GM12872 (cell line): ENCODE data around the gene FTCD.

ENCODE experiments used
- TF ChIP-seq, protein P1 (sequence below): IDR thresholded peaks from 3 replicates; pipeline ENCODE4 v1.5.1; 2011; ENCODE audit warnings: low read depth, mild to moderate bottlenecking, low read length, moderate library complexity; ENCODE audit not compliant: insufficient read depth

The FTCD gene

GRCh38 chr21:46114963-46115362, 40.4 kb downstream of the FTCD start:
- TF ChIP-seq, protein P1, sequence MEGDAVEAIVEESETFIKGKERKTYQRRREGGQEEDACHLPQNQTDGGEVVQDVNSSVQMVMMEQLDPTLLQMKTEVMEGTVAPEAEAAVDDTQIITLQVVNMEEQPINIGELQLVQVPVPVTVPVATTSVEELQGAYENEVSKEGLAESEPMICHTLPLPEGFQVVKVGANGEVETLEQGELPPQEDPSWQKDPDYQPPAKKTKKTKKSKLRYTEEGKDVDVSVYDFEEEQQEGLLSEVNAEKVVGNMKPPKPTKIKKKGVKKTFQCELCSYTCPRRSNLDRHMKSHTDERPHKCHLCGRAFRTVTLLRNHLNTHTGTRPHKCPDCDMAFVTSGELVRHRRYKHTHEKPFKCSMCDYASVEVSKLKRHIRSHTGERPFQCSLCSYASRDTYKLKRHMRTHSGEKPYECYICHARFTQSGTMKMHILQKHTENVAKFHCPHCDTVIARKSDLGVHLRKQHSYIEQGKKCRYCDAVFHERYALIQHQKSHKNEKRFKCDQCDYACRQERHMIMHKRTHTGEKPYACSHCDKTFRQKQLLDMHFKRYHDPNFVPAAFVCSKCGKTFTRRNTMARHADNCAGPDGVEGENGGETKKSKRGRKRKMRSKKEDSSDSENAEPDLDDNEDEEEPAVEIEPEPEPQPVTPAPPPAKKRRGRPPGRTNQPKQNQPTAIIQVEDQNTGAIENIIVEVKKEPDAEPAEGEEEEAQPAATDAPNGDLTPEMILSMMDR = no peak

- TF ChIP-seq, protein P1 = no peak
Observed at GRCh38 chr21:46113497-46114176, 41.7 kb downstream of the FTCD start.

DNA sequence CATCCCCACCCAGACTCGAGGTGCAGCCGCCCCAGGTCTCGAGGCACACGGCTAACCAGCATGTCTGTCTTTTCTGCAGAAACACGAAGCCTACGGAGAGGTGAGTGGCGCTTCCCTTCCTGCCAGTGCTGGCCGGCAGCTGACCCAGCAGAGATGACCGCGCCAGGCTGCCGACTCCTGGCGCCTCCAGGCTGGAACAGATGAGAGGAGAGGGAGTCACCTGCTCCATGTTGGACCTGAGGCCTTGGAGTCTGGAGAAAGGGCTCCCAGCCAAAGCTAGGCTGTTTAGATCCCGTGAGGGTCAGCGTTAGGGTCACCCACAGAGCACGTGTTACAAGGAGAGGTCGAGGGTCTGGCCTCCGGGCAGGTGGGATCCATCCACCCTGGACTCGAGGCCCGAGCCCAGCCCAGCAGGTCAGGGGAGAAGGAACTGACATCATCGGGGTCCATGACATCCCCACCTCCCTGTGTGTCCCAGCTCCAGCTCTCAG, 42.6 kb downstream of the FTCD start:
- TF ChIP-seq, protein P1 = no peak

DNA sequence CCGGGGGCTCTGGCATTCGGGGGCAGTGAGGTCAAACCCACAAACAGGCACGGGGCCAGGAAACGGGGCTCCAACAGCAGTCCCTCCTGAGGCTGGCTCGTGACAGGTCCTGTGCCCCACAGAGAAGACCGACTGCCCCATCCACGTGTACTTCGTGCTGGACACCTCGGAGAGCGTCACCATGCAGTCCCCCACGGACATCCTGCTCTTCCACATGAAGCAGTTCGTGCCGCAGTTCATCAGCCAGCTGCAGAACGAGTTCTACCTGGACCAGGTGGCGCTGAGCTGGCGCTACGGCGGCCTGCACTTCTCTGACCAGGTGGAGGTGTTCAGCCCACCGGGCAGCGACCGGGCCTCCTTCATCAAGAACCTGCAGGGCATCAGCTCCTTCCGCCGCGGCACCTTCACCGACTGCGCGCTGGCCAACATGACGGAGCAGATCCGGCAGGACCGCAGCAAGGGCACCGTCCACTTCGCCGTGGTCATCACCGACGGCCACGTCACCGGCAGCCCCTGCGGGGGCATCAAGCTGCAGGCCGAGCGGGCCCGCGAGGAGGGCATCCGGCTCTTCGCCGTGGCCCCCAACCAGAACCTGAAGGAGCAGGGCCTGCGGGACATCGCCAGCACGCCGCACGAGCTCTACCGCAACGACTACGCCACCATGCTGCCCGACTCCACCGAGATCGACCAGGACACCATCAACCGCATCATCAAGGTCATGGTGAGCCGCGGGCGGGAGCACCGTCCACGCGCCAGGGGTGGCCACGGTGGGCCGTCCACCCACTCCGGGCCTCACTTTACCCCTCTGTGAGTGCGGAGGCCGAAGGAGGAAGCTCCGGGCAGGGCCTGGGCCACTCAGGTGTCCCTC, 43.3 kb downstream of the FTCD start:
- TF ChIP-seq, protein P1 = no peak

DNA sequence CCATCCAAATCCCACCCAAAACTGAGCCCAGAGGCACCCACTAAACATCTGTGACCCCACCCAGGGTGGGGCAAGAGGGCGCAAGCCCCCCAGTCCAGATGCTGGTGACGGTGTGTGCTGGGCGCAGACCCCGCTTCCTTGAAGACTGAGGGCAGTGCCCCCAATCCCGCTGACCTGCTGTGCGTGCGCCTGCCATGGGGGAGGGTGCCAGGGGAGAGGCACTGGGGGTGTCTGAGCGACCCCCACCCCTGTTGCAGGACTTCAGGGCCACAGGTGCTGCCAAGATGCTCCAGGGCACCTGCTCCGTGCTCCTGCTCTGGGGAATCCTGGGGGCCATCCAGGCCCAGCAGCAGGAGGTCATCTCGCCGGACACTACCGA, 44.2 kb downstream of the FTCD start:
- TF ChIP-seq, protein P1 = no peak

DNA sequence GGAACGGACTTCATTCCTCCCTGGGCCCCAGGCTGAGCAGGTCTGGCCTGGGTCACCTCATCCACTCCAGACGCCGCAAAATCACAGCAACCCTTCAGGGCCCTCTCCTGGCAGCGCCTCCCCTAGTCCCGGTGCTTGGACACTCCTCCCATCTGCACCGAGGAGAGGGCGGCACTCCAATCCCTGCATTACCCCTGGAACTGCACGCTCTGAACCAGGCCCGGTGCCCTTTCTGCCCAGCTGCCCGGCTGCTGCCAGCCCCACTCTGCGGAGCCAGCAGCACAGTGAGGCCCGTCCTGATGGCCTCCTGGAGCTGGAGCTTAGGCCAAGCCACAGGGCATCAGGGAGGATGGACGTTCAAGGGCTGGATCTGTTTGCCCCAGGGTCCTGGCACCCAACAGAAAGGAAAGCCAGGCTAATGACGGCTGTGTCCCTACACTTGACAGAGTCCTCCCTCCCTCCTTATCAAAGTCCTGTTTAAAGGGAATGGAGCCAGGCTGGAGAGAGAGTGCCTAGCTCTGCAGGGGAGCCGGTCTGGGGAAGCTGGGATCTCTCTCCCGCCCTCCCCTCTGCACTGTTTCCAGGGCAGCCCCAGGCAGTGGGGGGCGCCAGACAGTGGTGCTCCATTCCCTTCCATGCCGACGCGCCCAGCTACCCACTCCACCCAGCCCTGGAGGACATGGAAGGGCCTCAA, 44.7 kb downstream of the FTCD start:
- TF ChIP-seq, protein P1 = no peak

DNA sequence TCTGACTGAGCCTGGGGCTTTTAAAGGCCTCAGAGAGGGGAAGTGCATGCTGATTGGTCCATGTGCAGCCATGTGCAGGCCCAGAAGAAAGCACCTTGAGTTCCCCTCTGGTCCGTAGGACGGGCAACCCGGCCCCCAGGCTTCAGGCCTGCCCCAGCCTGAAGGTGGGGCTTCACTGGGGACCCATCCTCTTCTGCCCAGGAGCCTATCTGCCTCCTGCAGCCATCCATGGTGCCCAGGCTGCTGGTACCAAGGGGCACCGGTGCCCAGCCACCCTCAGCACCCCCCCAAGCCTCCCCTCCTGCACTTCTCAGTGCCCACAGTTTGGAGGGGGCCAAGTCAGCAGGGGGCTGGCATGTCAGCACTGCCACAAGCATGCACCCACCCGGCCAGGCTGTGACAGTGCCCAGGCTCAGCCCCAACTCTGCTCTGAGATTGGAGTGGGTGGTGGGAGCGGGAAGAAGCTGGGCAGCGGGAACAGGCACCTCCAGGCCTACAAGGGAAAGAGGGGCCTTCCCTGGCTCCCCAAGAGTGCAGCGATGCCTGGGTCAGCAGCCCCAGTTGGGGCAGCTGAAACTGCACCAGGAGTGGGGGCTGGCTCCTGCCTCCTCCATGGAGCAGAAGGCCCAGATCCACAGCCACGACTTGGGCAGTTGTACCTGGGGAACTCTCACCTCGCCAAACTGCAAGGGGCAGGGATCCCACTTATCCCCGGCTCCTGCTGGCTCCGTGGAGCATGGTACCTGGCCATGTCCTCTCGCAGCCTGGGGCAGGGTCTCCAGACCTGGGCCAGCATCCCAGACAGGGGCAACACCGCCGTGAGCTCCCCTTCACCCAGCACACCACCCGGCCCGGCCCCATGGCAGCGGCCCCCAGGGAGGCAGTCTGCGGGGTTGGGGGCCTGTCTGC, 45.8 kb downstream of the FTCD start:
- TF ChIP-seq, protein P1 = no peak
